ENCODE data around the gene TBX6.
A peak's percentile ranks its signal among the peaks of the same experiment; 100 is the strongest.
"Not testable (repeated sequence)": the region's sequence is repeated elsewhere in the genome, so short reads cannot be mapped to it uniquely, and the experiment has no call there.

The TBX6 gene

GRCh38 chr16:30065943-30066760 lies 25.6 kb downstream of the TBX6 start:
- no peak for DNase-seq

GRCh38 chr16:30065102-30065942 lies 26.4 kb downstream of the TBX6 start, which contains the start of gene ALDOA:
TSS of gene ALDOA (plus strand) at chr16:30065760. CDS start at chr16:30066898, 1,138 bp downstream.
- DNase-seq: peak; percentile 95

DNA sequence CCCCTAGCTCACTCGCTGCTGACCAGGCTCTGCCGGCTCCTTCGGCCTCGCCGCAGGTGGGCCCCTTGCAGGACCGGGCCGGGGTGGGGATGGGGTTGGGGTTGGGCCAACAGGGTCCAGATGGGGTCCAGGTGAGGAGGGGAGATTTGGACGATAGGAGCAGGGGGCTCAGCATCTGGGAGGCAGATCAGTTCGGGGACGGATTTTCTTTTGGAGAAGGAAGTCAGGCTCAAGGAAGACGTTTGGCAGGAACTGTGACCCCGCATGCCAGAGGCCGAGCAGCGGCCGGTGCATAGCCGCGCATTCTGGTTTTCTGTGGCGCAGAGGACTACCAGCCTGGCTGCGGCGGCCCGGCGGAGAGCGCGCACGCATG lies 27.0 kb downstream of the TBX6 start:
- no peak for DNase-seq

- DNase-seq: peak; percentile 66
Observed at GRCh38 chr16:30063893-30064728, 27.6 kb downstream of the TBX6 start.

GRCh38 chr16:30063278-30063892 lies 28.3 kb downstream of the TBX6 start:
- DNase-seq: no peak

GRCh38 chr16:30060836-30061554 lies 30.7 kb downstream of the TBX6 start:
- DNase-seq: no peak

- DNase-seq: no peak
Observed at GRCh38 chr16:30060346-30060745, 31.4 kb downstream of the TBX6 start.

DNA sequence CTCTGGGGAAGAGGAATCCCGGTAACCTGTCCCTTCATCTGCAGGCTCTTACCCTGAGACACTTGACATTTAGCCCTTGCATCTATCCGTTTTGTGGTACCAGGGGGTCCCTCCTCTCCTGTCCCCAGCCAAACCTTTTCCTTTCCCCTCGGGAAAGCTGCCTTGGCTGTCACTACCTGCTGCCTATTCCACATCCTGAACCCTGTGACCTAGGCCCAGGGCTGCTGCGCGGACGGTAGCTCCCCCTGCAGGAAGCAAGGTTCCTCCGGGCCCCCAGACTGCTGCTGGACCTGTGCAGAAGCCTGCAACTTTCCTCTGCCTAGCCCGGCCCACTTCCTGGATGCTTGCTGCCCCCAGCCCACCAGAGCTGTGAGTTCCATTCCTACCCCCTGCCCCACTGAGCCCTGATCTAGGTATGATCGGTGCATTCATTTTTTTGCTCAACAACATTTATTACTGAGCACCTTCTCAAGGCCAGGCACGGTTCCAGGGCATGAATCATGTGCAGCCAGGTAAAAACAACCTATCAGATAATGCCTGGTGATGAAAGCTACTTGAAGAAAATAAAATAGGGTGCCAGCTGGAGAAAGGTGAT lies 36.7 kb downstream of the TBX6 start:
- peak; percentile 58 for DNase-seq

GRCh38 chr16:30054451-30054850 lies 37.3 kb downstream of the TBX6 start:
- DNase-seq: no peak

DNA sequence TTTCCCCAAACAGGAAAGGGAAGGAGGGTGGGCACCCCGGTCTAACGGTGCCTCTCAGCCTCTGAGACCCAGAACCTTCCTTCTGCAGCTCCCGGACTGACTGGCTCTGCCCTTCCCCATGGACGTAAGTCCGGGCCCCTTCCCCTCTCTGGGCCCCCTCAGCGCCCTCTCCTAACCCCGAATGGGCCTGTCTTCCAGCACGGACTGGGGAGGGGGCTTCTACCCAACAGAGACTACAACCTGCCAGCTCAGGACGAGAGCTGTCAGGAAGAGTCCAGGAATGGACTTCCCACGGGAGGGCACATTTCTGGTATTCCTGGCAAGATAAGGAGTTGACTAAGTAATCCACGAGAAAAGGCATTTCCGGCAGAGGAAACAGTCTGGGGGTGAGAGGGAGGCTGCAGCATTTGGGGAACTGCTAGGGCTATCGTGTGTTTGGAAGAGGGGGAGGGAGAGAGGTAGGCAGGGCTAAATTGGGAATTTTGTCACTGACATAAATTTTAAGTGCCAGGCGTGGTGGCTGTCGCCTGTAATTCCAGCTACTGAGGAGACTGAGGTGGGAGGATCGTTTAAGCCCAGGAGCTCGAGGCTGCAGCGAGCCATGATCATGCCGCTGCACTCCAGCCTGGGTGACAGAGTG lies 38.2 kb downstream of the TBX6 start:
- no peak for DNase-seq

DNA sequence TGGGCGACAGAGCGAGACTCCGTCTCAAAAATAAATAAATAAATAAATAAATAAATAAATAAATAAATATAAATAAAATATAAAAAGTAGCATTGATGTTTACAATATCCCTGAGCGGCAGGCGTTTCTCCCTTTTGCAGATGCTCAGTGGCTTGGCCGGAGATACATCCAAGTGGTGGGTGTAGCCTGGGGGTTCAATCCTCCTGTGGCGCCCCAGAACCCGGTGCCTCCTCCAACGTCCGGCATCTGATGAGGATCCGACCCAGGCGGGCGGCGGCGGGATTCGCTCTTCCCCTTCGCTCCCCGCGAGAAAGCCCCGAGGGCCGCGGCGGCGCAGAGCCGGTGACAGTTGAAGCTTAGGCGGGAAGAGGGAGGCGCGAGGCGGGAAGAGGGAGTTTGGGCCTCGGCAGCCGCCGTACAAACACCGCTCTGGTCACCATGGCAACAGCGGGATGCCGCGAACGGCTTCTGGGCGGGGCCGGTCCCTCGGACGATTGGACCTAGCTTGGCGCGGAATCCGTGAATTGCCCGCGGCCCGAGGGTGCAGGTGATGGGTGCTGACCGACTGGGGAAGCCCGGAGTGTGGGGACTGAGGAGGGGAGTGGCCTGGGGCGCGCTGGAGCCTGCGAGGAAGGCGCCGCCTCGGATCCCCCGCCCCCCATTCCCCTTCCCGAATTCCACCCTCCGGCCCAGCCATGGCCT lies 38.9 kb downstream of the TBX6 start:
- DNase-seq: peak; percentile 92

DNA sequence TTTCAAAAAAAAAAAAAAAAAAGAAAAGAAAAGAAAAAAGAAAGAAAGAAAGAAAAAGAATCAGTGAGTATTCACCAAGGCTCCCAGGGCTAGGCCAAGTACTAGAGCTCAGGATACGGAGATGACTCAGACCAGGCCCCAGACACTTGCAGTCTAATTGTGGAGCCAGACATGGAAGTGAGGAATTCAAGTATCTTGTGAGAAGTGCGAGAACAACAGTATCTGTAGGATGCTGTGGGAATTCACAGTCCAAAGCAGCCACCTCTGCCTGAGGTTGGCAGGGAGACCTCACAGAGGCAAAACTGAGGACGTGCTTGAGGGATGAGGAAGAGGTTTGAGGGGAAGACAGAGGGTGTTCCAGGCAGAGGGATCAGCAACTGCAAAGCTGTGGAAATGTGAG lies 40.2 kb downstream of the TBX6 start:
- no peak for DNase-seq

DNA sequence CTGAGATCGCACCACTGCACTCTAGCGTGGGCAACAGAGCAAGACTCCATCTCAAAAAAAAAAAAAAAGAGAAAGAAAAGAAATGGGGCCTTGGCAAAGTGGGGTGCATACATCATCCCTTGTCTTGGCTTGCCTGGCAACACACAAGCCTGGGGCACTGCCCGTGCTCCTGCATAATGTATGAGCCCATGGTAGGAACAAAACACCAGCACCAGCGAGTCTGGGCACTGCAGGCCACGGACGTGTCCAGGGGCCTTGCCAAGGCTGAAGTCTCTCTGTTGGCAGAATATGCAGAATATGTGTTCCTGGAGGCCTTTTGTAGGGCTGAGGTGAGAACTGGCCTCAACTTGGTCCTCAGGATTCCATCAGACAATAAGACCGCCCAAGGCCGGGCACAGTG lies 41.9 kb downstream of the TBX6 start:
- DNase-seq: no peak

DNA sequence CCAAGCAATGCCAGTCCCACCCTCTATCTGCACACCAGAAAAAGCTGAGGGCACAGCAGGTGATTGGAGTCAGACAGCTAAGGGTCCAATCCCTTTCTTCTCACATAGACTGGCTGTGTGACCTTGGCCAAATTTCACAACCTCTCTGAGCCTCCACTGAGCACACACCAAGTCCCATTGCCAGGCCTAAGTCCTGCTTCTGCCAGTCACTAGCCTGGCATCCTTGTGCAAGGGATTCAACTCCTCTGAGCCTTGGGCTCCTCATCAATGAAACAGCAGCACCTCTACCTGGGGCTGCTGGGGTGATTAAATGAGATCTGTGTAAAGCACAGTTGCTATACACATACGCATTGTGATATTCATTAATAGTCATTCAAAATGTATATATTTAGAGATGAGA lies 45.1 kb downstream of the TBX6 start:
- no peak for DNase-seq

- no peak for DNase-seq
Observed at GRCh38 chr16:30046178-30046577, 45.5 kb downstream of the TBX6 start.

GRCh38 chr16:30041841-30042240 lies 49.9 kb downstream of the TBX6 start:
- DNase-seq: no peak

- not testable (repeated sequence) for DNase-seq
Observed at GRCh38 chr16:30040690-30041089, 51.0 kb downstream of the TBX6 start.

DNA sequence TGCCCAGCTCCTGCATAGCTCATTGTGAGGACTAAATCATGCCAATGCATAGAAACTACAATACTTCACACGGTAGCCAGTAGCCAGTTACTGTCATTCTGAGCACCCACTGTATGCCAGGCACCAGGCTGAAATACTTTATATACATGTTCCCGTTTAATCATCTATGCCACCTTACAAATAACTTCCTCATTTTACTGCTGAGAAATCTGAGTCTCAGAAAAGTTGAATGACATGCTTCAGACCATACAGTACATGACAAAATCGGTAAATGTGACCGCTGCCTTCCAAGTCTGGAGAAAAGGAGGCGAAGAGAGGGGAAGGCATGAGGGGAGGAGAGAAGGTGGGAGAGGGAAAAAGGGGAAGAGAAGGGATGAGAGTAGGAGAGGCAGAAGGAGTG lies 51.5 kb downstream of the TBX6 start:
- DNase-seq: no peak

Data from NCI-H2171 (cell line).